EH (cell line): ENCODE data around the gene TGM3.

Experiments
- DNase-seq: peaks from one replicate; pipeline ENCODE4 v3.0.0-alpha.2; 2015; ENCODE audit warnings: low read depth

The TGM3 gene

GRCh38 chr20:2307136-2307535 is 11.3 kb downstream of the TGM3 start:
- DNase-seq: no peak

GRCh38 chr20:2311329-2311728 is 15.5 kb downstream of the TGM3 start:
- DNase-seq: no peak

DNA sequence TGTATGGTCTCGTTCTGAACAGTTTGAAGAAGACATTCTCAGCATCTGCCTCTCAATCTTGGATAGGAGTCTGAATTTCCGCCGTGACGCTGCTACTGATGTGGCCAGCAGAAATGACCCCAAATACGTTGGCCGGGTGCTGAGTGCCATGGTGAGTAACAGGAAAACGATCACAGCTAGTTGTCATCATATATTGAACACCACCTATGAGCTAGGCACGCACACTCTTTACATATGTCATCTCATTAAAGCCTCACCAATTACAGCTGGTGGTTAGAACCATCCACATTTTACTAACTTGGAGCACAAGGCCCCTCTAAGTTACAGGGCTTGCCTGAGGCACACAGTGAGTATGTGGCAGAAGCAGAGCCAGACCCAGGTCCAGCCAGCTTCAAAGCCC is 17.1 kb downstream of the TGM3 start:
- DNase-seq: peak; percentile 74

GRCh38 chr20:2313316-2313715 is 17.5 kb downstream of the TGM3 start:
- no peak for DNase-seq

- DNase-seq: peak; percentile 98
Observed at GRCh38 chr20:2314759-2315439, 19.1 kb downstream of the TGM3 start.

GRCh38 chr20:2315440-2315778 is 19.6 kb downstream of the TGM3 start:
- no peak for DNase-seq

GRCh38 chr20:2316847-2317495 is 21.2 kb downstream of the TGM3 start:
- no peak for DNase-seq

DNA sequence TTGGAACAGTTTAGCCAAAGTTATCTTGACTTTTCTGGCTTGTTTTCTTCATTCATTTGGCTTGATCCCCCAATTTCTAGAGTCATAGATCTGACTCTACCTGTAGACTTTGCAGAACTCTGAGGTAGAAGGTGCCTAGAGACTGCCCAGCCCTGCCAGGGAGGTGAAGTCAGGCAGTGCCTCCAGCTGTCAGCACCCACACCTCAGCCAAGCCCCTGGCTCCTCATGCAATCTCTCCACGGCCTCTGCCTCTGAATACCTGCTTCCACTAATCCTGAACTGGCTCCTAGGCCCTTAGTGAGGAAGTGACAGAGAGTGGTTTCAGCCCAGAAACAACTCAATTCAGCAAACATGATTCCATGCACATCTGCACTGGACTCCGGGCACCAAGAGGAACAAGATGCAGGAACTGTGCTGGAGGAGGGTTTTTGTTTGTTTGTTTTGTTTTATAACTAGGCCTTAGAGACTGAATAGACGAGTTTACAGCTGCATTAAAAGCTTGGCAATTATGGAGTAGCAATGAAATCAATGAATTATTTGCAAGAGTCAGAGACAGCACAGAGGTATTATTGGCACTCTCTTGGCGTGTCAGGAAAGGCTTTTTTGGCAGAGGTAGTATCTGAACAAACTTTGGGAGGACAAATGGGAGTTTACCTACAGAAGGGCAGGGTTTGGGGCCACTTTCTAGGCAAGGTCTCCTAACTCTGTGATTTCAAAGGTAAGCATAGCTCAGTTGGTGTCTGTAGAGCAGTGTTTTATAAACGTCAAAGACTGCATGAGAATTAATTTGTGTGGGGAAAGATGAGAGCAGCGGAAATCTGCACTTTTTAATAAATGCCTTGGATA is 25.2 kb downstream of the TGM3 start:
- no peak for DNase-seq

- no peak for DNase-seq
Observed at GRCh38 chr20:2323051-2323450, 27.2 kb downstream of the TGM3 start.

GRCh38 chr20:2326046-2326445 is 30.2 kb downstream of the TGM3 start:
- DNase-seq: no peak

GRCh38 chr20:2327620-2328555 is 32.1 kb downstream of the TGM3 start:
- DNase-seq: no peak

GRCh38 chr20:2329286-2329685 is 33.5 kb downstream of the TGM3 start:
- DNase-seq: no peak

GRCh38 chr20:2330090-2330695 is 34.4 kb downstream of the TGM3 start:
- no peak for DNase-seq

GRCh38 chr20:2331106-2331505 is 35.3 kb downstream of the TGM3 start:
- DNase-seq: no peak

DNA sequence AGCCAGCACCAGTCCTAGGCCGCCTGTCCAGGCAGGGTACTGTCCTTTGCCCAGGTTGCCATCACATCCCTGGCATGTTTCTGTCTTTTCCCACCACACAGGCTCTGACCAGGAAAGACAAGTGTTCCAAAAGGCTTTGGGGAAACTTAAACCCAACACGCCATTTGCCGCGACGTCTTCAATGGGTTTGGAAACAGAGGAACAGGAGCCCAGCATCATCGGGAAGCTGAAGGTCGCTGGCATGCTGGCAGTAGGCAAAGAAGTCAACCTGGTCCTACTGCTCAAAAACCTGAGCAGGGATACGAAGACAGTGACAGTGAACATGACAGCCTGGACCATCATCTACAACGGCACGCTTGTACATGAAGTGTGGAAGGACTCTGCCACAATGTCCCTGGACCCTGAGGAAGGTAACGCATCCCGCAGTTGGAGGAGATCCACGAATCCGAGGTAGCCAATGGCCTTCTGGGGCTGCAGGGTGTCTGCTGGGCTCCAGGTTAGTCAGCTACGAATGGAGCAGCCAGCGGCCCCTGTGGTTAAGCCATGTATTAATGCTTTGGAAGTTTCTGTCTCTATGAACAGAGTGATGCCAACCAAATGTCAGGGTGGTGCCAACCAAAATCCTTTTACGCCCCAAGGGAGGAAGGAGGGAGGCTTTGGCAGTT is 36.2 kb downstream of the TGM3 start:
- DNase-seq: no peak

- no peak for DNase-seq
Observed at GRCh38 chr20:2332711-2333110, 36.9 kb downstream of the TGM3 start.

- DNase-seq: no peak
Observed at GRCh38 chr20:2333821-2334220, 38.0 kb downstream of the TGM3 start.

- DNase-seq: no peak
Observed at GRCh38 chr20:2335096-2335870, 39.5 kb downstream of the TGM3 start.

- no peak for DNase-seq
Observed at GRCh38 chr20:2336471-2336870, 40.7 kb downstream of the TGM3 start.

DNA sequence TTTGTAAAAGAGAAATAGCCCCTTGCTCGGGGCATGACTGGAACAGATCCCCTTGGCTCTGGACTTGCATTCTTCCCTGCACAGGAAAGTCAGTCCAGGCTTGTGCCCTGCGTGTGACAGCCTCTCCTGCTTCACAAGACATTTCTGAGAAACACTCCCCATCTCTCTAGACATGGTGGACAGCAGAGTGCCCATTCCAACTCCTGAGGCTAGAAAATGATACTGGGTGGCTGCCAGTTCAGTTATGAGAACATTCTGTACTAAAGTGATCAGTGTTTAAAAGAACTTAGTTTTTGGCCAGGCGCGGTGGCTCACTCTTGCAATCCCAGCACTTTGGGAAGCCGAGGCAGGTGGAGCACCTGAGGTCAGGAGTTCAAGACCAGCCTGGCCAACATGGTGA is 41.3 kb downstream of the TGM3 start:
- DNase-seq: no peak
